Smooth muscle cell (in vitro differentiated cells): ENCODE measurements around the gene ANKS1B. TPM values are rescaled to one million over a fixed set of nuclear protein-coding genes. Genes with fewer than 3 reads are reported as not detected.
"Not testable (repeated sequence)": the region's sequence is repeated elsewhere in the genome, so short reads cannot be mapped to it uniquely, and the experiment has no call there.

Experiments
- DNase-seq: peaks from one replicate; lab custom pipeline; 2025; ENCODE audit not compliant: unreplicated experiment; lab: John Stamatoyannopoulos, UW
- H2AFZ ChIP-seq: fragments of 200-600 bp; sonication (generic); 2 replicates; pipeline ENCODE4 v1.6.0; 2016; ENCODE audit warnings: antibody characterized with exemption, low read depth, mild to moderate bottlenecking
- H3F3A ChIP-seq: fragments of 200-600 bp; sonication (generic); 2 replicates; pipeline ENCODE4 v1.6.0; 2017; ENCODE audit warnings: antibody characterized with exemption, low read depth
- H3K27ac ChIP-seq: fragments of 200-600 bp; sonication (generic); 2 replicates; pipeline ENCODE4 v1.5.1; 2016; ENCODE audit warnings: low read depth, mild to moderate bottlenecking
- H3K27me3 ChIP-seq: fragments of 200-600 bp; sonication (generic); 2 replicates; pipeline ENCODE4 v1.6.1; 2016; ENCODE audit warnings: low read depth, mild to moderate bottlenecking
- H3K36me3 ChIP-seq: fragments of 200-600 bp; sonication (generic); 2 replicates; pipeline ENCODE4 v1.5.1; 2016; ENCODE audit warnings: low read depth
- H3K4me1 ChIP-seq: fragments of 200-600 bp; sonication (generic); 2 replicates; pipeline ENCODE4 v1.5.1; 2016; ENCODE audit warnings: low read depth
- H3K4me2 ChIP-seq: fragments of 200-600 bp; sonication (generic); 2 replicates; pipeline ENCODE4 v1.6.0; 2016; ENCODE audit warnings: mild to moderate bottlenecking
- H3K4me3 ChIP-seq: fragments of 200-600 bp; sonication (generic); 2 replicates; pipeline ENCODE4 v1.5.1; 2016; ENCODE audit warnings: mild to moderate bottlenecking
- H3K79me2 ChIP-seq: fragments of 200-600 bp; sonication (generic); 2 replicates; pipeline ENCODE4 v1.6.0; 2016; ENCODE audit warnings: low read depth, mild to moderate bottlenecking
- H3K9ac ChIP-seq: fragments of 200-600 bp; sonication (generic); 2 replicates; pipeline ENCODE4 v1.6.0; 2016; ENCODE audit warnings: low read depth
- H3K9me3 ChIP-seq: fragments of 200-600 bp; sonication (generic); replicated peaks from 2 replicates; pipeline ENCODE4 v1.5.1; 2016; ENCODE audit warnings: low read depth
- H4K20me1 ChIP-seq: fragments of 200-600 bp; sonication (generic); 2 replicates; pipeline ENCODE4 v1.6.0; 2016; ENCODE audit warnings: low read depth
- CTCF ChIP-seq: fragments of 200-600 bp; sonication (generic); IDR thresholded peaks from 2 replicates; pipeline ENCODE4 v1.5.1; 2017; ENCODE audit warnings: borderline replicate concordance, mild to moderate bottlenecking, antibody characterized with exemption; ENCODE audit not compliant: insufficient read depth, poor library complexity, severe bottlenecking
- WGBS: methylation state at CpG from one replicate; pipeline ENCODE4 v1.1.7; 2016; ENCODE audit warnings: low lambda C conversion rate; 5-methylcytosine and 5-hydroxymethylcytosine counted together
- polyA plus RNA-seq: library from polyadenylated mRNA; unstranded; fragments of >200 nt; fragmentation: Nextera tagmentation; extraction: Ambion mirVana; gene quantifications from 2 replicates; pipeline ENCODE4 v1.2.1, GENCODE V29; 2016
- total RNA-seq: library from RNA; depleted of rRNA; stranded (reverse); fragments of >200 nt; gene quantifications from 2 replicates; pipeline ENCODE4 v1.2.3, GENCODE V29; 2014

ANKS1B gene
- total and polyA plus RNA-seq, 2 experiments from 2014 or later, result 0.47 to 7.3 TPM

GRCh38 chr12:99039367-99040120 is 945.2 kb downstream of the ANKS1B start:
- no peak for DNase-seq
- no peak overlapping the region for H3K9ac ChIP-seq
- H3K4me3 ChIP-seq, result no peak overlapping the region
- H4K20me1 ChIP-seq, result no peaks in the 10 kb centered on the region
- no peaks in the 10 kb centered on the region for H3K27me3 ChIP-seq
- H3K4me1 ChIP-seq, result no peaks in the 10 kb centered on the region
- H3K4me2 ChIP-seq, result no peak overlapping the region
- no peak for TF ChIP-seq CTCF
- H3K36me3 ChIP-seq, result no peaks in the 10 kb centered on the region
- no peak overlapping the region for H3K27ac ChIP-seq
- no peaks in the 10 kb centered on the region for H3F3A ChIP-seq
- 94% methylated on average over 9 of the region's 9 CpGs for WGBS
- H3K9me3 ChIP-seq, result no peaks in the 10 kb centered on the region
- H3K79me2 ChIP-seq, result no peaks in the 10 kb centered on the region
- H2AFZ ChIP-seq, result no peak overlapping the region

GRCh38 chr12:99036566-99036965 is 948.2 kb downstream of the ANKS1B start:
- H3K4me2 ChIP-seq, result no peak overlapping the region
- no peaks in the 10 kb centered on the region for H4K20me1 ChIP-seq
- no peaks in the 10 kb centered on the region for H3K36me3 ChIP-seq
- no peaks in the 10 kb centered on the region for H3K9me3 ChIP-seq
- H3F3A ChIP-seq, result no peaks in the 10 kb centered on the region
- no peak overlapping the region for H2AFZ ChIP-seq
- H3K79me2 ChIP-seq, result no peaks in the 10 kb centered on the region
- H3K4me1 ChIP-seq, result no peaks in the 10 kb centered on the region
- no peak overlapping the region for H3K9ac ChIP-seq
- H3K4me3 ChIP-seq, result no peak overlapping the region
- DNase-seq, result no peak
- no peak for TF ChIP-seq CTCF
- H3K27me3 ChIP-seq, result no peaks in the 10 kb centered on the region
- no peak overlapping the region for H3K27ac ChIP-seq

GRCh38 chr12:99035803-99036202 is 948.9 kb downstream of the ANKS1B start:
- no peak overlapping the region for H3K4me3 ChIP-seq
- no peaks in the 10 kb centered on the region for H3K79me2 ChIP-seq
- no peaks in the 10 kb centered on the region for H4K20me1 ChIP-seq
- 71% methylated on average over 5 of the region's 5 CpGs for WGBS
- no peaks in the 10 kb centered on the region for H3F3A ChIP-seq
- no peak for TF ChIP-seq CTCF
- DNase-seq, result no peak
- no peak overlapping the region for H3K27ac ChIP-seq
- H3K9ac ChIP-seq, result no peak overlapping the region
- H2AFZ ChIP-seq, result no peak overlapping the region
- no peaks in the 10 kb centered on the region for H3K9me3 ChIP-seq
- no peaks in the 10 kb centered on the region for H3K27me3 ChIP-seq
- no peak overlapping the region for H3K4me2 ChIP-seq
- H3K36me3 ChIP-seq, result no peaks in the 10 kb centered on the region
- H3K4me1 ChIP-seq, result no peaks in the 10 kb centered on the region

- not testable (repeated sequence) for H3K9me3 ChIP-seq, H3K4me2 ChIP-seq, H2AFZ ChIP-seq, H3K4me1 ChIP-seq, H3K4me3 ChIP-seq, DNase-seq, H3K36me3 ChIP-seq, H3K27me3 ChIP-seq, H4K20me1 ChIP-seq, H3K9ac ChIP-seq, H3K79me2 ChIP-seq, H3F3A ChIP-seq, H3K27ac ChIP-seq
- 98% methylated on average over 4 of the region's 4 CpGs for WGBS
Observed at GRCh38 chr12:99034201-99034600, 950.5 kb downstream of the ANKS1B start.
